ENCODE data around the gene C9orf57.
"Not testable (repeated sequence)": the region's sequence is repeated elsewhere in the genome, so short reads cannot be mapped to it uniquely, and the experiment has no call there.

Gene C9orf57, protein sequence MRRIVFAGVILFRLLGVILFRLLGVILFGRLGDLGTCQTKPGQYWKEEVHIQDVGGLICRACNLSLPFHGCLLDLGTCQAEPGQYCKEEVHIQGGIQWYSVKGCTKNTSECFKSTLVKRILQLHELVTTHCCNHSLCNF

DNA sequence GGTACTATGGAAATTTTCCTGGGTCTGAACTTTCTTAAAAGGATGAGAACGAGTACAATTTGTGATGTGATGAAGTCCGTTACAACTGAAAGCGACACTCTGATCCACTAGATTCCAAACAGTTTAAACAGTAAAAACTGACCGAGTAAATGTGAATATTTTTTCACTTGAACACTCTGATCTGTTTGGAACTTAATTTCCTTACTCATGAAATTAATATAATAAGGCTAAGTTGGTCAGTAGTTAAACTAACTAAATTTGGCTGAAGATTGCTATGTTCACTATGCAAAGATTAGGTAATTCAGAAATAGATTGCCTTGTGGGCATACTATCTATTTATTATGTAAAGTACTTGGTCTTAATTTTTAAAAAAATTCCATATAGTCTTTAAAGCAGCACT, at the start of gene C9orf57:
C9orf57 (minus strand) TSS at position 101 of the 400 bp plus-strand sequence. CDS start 1,282 bp downstream, outside the sequence.
- DNase-seq, result no peak

DNA sequence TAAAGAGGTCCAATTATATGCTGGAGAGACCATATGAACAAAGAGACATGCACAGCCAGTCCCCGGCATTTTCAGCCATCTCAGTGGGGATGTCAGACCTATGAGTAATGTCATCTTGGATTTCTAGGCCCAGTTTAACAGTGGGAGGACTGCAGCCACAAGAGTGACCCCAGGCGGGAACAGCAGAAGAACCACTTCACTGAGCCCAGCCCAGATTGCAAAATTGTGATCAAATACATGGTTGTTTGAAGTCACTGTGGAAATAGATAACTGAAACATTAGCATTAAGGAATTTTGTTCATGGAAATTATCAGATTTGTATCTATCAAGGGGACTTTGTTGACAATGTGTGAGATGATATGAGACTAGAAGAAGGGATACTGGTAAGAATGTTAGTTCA, 42.1 kb upstream of the C9orf57 start:
- DNase-seq, result no peak

DNA sequence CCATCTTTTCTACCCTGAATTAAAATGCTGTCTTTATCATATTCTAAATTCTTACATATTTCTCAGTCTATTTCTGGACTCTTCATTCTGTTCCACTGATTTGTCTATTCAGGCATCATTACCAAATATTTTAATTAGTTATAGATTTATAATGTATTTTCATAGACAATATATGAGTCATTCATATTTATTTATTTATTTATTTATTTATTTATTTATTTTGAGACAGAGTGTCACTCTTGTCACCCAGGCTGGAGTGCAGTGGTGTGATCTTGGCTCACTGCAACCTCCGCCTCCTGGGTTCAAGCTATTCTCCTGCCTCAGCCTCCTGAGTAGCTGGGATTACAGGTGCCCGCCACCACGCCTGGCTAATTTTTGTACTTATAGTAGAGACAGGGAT, 35.1 kb upstream of the C9orf57 start:
- DNase-seq, result not testable (repeated sequence)

DNA sequence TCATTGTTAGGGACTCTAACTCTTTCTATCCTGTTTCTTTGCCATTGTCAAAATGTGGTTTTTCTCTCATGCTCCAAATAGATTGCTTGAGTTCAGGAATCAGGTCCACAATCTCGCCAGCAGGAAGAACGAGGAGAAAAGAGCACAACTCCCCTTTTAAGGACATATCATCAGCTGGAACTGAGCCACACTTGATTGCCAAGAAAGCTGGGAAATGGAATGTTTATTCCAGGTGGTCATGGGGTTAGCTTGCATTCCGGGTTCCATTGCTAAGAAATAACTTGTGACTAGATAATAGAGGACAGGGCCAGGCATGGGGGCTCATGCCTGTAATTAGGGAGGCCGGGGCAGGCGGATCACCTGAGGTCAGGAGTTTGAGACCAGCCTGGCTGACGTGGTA, 32.4 kb upstream of the C9orf57 start:
- no peak for DNase-seq

DNA sequence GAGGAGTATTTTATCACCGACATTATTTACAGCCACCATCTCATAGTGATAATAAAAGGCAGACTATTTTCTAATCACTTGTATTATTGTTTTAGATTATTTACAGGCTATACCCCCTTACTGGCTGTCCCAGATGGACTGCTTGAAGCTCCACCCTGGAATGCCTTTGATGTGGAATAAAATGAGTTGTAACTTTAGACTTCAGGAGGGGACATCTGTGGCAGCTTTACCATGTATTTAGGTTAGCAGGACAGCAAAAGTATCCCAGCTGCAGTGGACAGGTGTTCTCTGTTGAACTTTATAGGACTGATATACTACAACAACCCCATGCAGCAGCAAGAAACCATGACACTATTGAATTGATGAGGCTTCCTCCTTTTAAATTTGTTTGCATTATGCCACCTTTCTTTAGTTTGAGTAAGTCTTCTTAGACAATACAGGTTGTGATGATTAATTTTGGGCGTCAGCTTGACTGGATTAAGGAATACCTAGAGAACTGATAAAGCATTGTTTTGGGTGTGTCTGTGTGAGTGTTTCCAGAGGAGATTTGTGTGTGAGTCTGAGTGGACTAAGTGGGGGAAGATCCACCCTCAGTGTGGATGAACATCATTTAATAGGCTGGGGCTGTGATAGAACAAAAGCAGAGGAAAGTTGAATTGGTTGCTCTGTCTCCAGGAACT, 29.2 kb upstream of the C9orf57 start:
- no peak for DNase-seq

DNA sequence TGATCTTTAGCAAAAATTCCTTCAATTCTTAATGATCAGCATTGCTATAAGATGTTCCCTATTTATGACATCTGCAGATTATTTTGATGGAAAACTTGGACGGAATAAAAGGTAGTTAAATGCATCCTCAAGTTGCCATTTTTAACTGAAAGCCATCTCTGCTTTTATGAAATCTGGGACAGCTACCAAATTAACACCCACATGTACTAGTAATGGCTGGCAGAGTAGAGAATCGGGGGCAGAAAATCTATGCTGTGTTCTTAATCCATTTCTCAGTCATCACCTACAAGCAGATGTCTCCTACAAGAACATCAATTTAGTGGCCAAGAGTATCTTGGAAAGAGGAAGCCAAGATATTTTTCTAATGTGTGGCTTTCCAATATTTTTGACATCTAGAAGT, 22.1 kb upstream of the C9orf57 start:
- no peak for DNase-seq

DNA sequence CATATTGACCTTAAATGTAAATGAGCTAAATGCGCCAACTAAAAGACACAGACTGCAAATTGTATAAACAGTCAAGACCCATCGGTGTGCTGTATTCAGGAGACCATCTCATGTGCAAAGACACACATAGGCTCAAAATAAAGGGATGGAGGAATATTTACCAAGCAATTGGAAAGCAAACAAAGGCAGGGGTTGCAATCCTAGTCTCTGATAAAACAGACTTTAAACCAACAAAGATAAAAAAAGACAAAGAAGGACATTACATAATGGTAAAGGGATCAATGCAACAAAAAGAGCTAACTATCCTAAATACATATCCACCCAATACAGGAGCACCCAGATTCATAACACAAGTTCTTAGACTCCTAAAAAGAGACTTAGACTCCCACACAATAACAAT, 14.3 kb upstream of the C9orf57 start:
- DNase-seq, result not testable (repeated sequence)

DNA sequence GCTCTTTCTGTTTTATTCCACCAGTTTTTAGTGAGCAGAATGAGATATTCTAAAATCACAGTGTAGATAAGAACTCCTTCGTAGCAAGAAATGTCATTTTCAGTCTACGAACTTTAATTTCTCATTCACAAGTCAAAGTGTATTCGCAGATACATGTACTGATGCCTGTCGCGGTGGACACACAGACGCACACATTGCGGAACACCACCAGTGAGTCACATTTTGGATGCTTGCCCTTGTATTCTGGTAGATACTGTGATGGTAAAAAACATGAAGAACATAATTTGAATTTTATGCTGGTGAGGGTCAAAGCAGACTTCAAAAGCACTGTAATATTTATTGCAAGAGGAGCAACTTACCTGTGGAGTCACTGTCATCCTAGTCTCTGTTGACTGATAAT, 4.7 kb upstream of the C9orf57 start:
- DNase-seq, result no peak

DNA sequence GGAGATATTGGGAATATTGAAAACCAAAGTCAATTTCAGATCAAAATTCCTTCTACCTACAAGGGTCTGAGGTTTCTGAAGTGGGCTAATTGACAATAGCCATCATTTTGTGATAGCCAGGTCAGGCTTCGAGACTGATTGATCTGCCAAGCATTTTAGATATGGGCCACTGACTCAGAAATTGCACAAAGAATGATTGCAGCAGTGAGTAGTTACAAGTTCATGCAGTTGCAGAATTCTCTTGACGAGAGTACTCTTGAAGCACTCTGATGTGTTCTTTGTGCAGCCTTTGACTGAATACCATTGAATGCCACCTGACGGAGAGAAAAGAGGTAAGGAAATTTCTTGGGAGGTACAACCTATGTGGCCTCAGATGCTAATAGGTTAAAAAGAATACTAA, 8.3 kb downstream of the C9orf57 start:
- DNase-seq, result no peak

DNA sequence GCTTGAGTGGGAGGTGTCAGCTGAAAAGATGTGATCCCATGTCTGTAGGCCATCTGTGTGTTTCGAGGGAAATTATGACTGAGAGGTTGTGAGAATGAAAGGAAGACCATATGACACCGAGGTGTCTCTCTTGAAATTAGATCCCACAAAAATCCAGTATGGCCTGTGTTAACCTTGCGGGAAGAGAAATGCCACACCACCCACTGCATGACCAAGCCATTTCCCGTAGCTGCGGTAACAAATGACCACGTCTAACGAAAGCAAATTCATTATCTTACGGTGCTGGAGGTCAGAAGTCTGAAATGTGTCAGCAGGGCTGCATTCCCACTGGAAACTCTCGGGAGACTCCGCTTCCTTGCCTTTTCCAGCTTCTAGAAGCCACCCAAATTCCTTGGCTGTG, 11.6 kb downstream of the C9orf57 start:
- DNase-seq, result no peak

DNA sequence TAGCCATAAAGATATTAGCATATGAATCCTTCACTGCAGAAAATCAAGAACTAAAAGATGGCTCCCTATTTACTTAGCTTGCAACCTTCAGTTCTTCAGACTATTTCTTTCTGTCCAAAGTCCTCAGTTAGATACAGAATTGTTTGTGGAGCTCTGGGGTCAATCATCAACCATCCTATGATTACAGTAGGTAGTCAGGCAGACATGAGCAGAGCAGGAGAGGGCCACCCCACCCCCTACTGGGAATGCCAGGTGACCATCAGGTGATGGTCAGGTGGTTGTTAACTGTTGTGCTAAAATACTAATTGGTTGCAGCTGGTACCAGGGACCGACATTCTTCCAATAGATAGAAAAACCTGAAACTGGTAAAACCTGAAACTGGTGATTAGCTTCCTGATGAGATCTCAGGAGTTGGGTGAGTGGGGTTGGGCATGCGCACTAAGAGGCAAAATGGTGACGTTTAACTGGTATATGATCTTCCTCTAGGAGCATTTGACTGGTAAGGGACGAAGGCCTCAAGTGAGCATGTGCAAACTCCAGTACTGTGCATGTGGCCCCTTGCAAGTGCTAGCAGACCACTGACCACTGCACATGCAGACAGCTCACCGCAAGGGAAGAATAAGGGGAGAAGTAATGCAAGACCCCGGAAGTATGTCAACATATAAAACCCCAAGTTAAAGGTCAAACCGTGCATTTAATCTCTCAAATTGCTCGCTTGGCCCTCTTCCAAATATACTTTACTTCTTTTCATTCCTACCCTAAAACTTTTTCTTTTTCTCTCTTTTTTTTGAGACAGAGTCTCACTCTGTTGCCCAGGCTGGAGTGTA, 13.6 kb downstream of the C9orf57 start:
- no peak for DNase-seq

DNA sequence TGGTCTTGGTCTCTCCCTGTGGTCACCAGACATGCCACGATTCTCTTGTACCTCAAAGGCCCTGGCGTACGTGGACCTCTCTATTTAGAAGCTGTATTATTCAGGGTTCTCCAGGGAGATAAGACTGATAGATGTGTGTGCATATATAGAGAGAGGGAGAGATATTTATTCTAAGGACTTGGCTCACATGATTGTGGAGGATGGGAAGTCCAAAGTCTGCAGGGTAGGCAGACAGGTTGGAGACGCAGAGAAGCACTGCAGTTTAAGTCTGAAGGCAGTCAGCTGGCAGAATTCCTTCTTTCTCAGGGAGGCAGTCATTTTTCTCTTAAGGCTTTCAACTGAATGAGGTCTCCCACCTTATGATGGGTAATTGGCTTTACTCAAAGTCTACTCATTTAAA, 16.3 kb downstream of the C9orf57 start:
- no peak for DNase-seq

DNA sequence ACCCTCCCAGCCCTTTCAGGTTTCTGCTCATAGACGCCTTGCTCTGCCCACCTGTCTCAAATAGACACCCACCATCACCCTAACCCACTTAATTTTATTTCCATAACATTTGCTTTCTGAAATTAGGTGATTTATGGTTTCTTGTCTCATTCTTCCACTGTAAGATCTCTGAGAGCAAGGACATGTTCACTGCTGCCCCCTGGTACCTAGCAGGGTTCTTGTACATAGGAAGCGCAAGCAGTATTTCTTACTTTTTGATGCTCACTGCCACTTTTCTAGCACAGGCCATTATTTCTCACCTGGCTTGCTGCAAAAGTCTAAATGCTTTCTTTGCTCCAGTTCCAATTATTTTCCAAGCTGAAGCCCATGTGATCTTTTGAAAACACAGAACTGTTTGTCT, 16.8 kb downstream of the C9orf57 start:
- DNase-seq, result no peak

DNA sequence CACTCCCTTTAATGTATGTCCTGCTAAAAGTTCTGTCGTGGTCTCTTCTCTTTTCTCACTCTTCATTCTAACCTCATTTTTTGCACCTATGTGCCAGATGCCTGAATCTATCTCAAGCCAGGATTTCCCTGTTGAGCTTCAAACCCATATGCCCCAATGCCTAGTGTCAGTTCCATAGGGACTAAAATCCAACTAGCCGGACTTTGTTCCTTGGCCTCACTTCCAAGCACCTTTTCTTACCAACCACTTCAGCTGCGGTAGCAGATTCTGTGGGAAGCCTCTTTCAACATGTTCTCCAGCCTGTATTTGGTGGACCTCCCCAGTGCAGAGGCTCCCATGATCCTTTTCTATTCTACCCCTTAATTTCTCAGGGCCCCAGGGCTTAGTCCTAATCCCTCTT, 17.5 kb downstream of the C9orf57 start:
- DNase-seq, result no peak

DNA sequence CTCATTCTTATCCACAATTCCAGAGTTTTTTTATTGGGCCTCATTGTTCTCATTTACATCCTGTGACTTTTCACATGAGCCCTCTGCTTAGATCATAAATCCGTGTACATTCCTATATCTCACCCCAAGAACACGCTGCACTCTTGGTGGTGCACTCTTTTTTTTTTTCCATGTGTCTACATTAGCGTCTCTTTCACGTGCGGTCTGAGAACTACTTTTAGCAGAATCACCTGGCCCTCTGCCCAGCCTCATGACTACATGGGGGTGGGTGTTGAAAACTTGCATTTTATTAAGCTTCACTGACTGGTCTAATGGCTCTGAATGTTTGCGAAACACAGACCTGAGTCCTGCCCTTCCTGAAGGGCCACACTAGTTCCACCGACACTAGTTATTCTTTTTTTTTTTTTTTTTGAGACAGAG, 18.6 kb downstream of the C9orf57 start:
- peak; percentile 54 for DNase-seq

DNA sequence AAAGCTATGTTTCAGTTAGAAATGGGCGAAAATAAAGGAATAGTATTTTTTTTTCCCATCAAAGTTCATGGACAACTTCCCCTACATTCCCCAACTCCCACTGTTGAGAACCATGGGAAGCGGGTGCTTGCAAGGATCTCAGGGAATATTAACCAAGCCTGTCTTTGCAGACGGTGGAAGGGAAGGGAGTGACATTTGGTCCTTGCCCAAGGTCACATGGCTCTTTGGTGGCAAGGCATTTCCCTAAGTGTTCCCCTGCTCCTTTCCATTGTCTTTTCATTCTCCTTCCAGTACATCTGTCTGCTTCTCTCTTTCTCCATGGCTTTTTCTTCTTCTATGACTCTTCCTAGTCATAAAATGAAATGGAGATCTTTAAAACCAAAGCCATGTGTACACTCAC, 19.0 kb downstream of the C9orf57 start:
- no peak for DNase-seq

DNA sequence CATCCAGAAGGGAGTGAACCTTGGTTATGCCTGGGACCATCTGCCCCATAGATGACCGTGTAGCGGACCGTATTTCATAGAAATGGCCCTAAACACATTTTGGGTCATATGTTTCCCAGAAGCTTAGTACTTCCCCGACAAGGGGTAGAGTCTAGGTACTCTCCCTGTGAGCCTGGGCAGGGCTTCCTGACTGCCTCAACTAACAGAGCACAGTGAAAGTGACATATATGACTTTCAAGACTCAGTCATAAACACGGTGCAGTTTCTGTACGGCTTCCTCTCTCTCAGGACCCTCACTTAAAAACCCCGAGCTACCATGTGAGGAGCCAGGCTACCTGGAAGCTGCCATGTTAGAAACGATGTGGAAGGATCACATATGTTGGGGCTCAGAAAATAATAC, 20.9 kb downstream of the C9orf57 start:
- DNase-seq, result no peak

DNA sequence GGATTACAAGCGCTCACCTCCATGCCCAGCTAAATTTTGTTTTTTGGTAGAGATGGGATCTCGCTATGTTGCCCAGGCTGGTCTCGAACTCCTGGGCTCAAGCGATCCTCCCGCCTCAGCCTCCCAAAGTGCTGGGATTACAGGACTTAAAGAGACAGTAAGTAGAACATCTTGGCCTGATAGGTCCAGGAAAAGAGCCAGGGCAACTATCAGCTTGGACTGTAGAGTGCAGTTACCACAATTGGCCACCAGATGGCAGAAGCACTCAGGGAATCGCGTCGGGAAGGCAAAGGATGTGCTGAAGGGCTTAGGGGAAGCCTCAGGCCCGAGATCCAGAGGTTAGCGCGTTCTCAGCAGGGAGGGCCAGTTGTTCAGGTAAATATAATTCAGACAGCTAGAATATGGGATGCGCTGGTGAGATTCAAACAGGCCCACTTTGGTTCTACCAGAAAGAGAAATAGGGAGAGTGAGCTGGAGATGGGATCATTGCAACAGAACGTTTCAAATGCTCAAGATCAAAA, 21.5 kb downstream of the C9orf57 start:
- DNase-seq, result peak; percentile 84

DNA sequence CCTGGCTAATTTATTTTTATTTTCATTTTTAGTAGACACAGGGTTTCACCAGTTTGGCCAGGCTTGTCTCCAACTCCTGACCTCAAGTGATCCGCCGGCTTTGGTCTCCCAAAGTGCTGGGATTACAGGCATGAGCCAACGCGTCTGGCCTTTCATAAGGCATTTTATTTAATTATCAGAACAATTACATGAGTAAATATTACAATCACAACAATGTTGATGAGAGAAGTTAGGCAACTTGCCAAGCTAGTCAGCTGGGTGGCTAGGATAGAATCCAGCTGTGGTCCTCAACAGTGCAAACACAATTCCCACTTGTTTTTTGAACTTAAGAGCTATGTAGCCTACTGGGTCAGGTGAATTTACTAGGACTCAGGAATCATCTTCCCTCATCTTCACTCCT, 22.0 kb downstream of the C9orf57 start:
- no peak for DNase-seq

DNA sequence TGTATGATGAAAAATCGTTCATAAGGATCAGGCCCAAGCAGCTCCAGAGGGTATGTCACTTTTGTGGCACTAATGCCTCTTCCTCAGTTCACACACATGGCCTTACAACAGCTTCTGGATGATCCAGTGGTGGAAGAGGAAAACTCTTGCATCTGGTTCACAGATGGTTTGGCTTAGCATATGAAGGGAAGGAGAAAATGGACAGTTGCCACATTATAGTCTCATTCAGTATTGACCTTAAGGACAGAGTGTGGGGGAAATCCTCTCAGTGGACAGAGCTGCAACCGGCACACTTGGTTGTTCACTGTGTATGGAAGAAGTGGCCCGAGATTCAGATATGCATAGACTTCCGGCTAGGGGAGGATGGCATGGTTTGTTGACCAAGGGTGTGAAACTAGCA, 22.8 kb downstream of the C9orf57 start:
- no peak for DNase-seq

DNA sequence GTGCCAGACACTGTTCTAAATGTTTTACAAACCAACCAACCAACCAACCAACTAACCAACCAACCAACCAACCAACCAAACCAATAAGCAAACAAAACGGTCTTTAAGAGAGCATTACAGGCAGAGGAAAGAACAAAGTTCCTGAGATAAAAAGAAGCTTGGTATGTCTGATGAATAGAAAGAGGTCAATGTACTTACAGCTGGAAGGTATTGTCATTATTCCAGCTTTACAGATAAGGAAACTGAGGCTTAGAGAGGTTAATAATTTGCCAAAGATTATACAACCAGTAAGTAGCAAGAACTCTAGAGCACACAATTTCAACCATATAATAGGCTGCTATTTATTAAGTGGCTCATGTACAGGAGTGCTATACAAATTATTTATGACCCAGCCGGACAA, 29.6 kb downstream of the C9orf57 start:
- DNase-seq, result no peak

DNA sequence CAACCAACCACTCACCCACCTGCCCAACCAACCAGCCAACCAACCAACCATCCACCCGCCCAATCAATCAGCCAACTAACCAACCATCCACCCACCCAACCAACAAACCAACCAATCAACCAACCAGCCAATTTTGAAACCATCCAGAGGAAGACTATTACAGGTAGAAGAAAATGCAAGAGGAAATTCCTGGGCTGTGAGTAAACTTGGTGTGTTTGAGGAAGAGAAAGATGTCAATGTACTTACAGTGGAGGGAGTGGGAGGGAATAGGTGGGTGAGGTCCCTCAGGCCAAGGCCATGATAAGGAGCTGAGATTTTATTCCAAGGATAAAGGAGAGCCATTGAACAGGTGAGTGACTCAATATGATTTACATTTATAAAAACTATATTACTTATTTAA, 30.4 kb downstream of the C9orf57 start:
- no peak for DNase-seq

DNA sequence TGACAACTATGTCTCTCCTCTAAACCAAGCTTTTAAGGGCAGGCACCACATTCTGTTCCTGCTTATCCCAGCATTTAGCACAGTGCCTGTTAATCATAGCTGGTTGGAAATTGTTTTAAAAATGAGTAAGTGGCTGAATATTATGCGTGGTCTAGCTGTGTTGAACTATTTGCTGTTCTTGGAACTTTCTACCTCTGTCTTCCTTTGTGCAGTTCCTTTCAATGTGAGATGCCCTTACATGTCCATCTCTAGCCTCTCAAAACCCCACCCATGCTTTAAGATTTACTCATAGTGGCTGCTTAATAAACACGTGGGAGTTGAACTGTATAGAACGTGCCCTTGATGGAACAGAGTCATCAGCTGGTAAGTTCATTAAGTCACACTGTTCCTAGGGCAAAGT, 34.5 kb downstream of the C9orf57 start:
- DNase-seq, result no peak

DNA sequence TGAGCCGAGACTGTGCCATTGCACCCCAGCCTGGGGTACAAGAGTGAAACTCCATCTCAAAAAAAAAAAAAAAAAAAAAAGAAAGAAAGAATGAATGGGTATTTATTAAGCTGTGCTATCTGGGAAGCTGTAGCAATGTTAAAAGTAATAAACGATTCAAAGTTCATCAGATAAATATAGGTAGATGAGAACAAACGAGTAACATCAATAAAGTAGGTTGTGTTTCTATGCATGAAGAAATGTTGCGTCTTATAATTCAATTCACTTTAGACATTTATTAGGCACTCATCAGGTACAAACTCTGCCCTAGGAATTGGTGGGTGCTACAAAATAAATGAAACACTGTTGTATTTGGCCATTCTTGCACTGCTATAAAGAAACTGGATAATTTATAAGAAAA, 36.8 kb downstream of the C9orf57 start:
- DNase-seq, result no peak

Data from right hindlimb (tissue), 1 donor.